Breast epithelium (tissue), 3 donors: Measurements from ENCODE around the gene FGD2.

Experiments used
- POLR2A ChIP-seq: fragments of 450-650 bp; IDR thresholded peaks from one replicate; pipeline ENCODE4 v1.6.1; 2016; ENCODE audit warnings: antibody characterized with exemption, mild to moderate bottlenecking, moderate library complexity
- POLR2AphosphoS5 ChIP-seq, 3 donors: sonication (generic); formaldehyde crosslinking; IDR thresholded peaks; one replicate each; pipeline ENCODE4 v1.6.1; 2017; ENCODE audit warnings: antibody characterized with exemption in 3 of 3

DNA sequence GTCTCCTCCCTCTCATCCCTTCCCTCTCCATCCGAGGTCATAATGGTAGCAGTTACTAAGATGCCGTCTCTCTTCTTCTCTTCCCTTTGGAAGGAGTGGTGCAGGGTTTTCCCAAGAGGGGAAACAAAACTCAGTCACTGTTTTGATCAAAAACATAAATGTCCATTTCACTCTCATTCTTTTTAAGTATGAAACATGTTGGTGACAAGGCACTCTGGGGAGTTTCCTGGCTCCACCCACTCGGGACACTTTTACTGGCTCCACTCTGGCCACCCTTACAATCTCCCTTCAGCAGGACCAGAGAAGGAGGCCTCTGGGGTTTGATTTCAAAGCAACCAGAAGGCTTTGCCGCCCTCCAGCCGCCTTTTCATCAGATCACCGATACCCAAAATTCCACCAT is 57.0 kb downstream of the FGD2 start:
- no peak for TF ChIP-seq POLR2AphosphoS5 (IDR thresholded peaks at IDR 0.05)
- TF ChIP-seq POLR2A, result no peak
